Body of pancreas (tissue), 4 donors: Measurements from ENCODE around the gene NAA11.

Source experiments
- POLR2A ChIP-seq, 3 donors: fragments of 450-650 bp; IDR thresholded peaks; one replicate each; pipeline ENCODE4 v1.6.1; 2016; ENCODE audit warnings: antibody characterized with exemption in 3 of 3, mild to moderate bottlenecking in 2 of 3
- TF ChIP-seq, protein P1 (sequence below), 7 experiments: fragments of 450-650 bp in 4 of 7; fragments of 200-600 bp in 3 of 7; sonication (generic) in 3 of 7; IDR thresholded peaks; one replicate each; pipeline ENCODE4 v1.5.1; 2016 to 2019; ENCODE audit warnings: antibody characterized with exemption in 7 of 7

DNA sequence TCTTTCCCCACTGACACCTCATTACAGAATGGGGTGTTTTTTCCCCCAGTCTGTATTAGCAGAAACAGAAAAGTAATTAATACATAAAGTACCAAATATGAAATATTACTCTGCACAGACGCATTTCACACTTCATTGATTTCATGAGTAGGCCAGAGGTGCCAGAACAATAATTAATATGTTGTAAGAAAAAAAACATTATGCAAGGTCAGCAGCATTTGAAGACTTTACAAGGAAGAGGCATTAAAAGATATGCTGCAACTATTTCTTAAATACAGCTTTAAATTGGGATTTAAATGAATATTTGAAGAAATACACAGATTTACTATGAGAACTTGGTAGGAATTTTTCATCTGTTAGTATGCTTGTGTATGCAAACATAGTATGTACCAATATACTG is 37.7 kb downstream of the NAA11 start:
- TF ChIP-seq, protein P1, sequence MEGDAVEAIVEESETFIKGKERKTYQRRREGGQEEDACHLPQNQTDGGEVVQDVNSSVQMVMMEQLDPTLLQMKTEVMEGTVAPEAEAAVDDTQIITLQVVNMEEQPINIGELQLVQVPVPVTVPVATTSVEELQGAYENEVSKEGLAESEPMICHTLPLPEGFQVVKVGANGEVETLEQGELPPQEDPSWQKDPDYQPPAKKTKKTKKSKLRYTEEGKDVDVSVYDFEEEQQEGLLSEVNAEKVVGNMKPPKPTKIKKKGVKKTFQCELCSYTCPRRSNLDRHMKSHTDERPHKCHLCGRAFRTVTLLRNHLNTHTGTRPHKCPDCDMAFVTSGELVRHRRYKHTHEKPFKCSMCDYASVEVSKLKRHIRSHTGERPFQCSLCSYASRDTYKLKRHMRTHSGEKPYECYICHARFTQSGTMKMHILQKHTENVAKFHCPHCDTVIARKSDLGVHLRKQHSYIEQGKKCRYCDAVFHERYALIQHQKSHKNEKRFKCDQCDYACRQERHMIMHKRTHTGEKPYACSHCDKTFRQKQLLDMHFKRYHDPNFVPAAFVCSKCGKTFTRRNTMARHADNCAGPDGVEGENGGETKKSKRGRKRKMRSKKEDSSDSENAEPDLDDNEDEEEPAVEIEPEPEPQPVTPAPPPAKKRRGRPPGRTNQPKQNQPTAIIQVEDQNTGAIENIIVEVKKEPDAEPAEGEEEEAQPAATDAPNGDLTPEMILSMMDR (IDR thresholded peaks at IDR 0.05), result no peak
- no peak for TF ChIP-seq POLR2A (IDR thresholded peaks at IDR 0.05)
